TTC549 (cell line): ENCODE results near the gene NKTR.

ENCODE experiments used
- FAIRE-seq: peaks from 2 replicates; lab custom pipeline; 2012; peaks lifted over from hg19 to GRCh38; lab: Jason Lieb, UNC

NKTR gene

GRCh38 chr3:42696356-42697288 lies 96.1 kb downstream of the NKTR start:
- no peak for FAIRE-seq

DNA sequence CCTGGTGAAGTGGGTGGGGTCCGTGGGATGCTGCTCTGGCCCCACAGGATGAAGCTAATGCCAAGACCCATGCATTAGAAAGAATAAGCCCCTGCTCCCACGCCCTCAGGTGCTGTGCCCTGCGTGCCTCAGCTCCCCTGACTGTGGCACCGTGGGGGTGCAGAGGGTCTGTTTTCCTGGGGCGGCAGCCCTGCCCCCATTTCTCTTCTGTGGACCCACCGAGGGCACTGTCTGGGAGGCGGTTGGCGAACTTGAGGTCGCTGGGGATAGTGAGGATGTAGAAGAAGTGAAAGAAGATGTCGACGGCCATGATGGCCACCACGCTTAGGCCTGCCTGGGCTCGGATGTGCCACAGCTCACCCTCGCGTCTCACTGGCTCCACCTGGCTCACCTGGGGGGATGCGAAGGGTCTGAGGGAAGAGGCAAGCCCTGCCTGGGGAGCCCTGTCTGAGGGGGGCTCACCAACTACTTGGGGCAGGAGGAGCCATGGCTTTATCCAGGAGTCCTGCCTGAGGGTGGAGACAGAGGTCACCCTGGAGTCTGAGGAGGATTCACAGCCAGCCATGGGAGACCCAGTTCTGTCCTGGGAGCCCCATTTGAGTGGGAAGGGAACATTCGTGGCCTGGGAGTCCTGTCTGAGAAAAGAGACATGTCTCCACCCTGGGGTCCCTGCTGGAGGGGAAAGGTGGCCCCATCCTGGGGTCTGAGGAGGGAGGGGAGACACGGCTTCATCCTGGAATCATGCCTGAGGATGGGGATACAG lies 97.0 kb downstream of the NKTR start:
- no peak for FAIRE-seq
